ENCODE measurements around the gene CDH4. TPM values are rescaled to one million over a fixed set of nuclear protein-coding genes. Genes with fewer than 3 reads are reported as not detected.
"Not testable (repeated sequence)": the region's sequence is repeated elsewhere in the genome, so short reads cannot be mapped to it uniquely, and the experiment has no call there.

The CDH4 gene
- total and polyA plus RNA-seq, 2 of the 13 experiments (the other 11 are each of a cell fraction or from before 2014, with no cell fraction given): not detected

DNA sequence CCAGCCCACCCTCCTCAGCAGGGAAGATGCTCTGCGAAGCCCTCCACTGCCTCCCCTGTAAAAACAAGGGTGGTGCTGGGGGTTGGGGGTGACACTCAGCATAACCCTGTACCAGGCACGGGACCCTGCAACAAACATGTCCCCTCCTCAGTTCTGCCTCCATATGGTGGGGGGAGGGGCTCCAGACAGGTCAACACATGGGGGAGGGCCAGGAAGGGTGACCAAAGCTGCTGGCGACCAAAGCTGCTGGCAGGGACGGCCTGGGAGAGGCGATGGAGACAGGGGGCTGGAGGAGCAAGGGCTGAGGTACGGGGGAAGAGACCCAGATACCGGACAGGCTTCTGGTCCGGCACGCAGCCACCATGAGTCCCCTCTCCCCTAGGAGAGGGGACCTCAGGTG lies 690.5 kb downstream of the CDH4 start (continued):
- TF ChIP-seq HDAC1 (CRISPR knock-in tag; IDR thresholded peaks at IDR 0.05) (no peak), NFATC3 (CRISPR knock-in tag; IDR thresholded peaks at IDR 0.05) (no peak), GPBP1L1 (CRISPR knock-in tag; IDR thresholded peaks at IDR 0.05) (no peak), ZNF264 (CRISPR knock-in tag; IDR thresholded peaks at IDR 0.05) (no peak), ARHGAP35 (CRISPR knock-in tag; IDR thresholded peaks at IDR 0.05; ENCODE audit: borderline replicate concordance) (no peak)

DNA sequence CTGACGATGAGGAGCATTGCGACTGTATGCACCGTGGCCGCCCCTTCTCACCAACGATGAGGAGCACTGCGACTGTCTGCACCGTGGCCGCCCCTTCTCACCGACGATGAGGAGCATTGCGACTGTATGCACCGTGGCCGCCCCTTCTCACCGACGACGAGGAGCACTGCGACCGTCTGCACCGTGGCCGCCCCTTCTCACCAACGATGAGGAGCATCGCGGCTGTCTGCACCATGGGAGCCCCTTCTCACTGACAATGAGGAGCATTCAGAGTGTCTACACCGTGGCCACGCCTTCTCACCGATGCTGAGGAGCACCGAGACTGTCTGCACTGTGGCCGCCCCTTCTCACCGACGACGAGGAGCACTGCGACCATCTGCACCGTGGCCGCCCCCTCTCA lies 692.9 kb downstream of the CDH4 start:
- ATAC-seq; H3K4me1 ChIP-seq (ENCODE audit: insufficient read depth, low read length); intact Hi-C loops (cut with micrococcal nuclease; ENCODE audit: unreplicated experiment); H3K27ac ChIP-seq (ENCODE audit: extremely low read length, insufficient read depth, low read length); CTCF ChIA-PET (ENCODE audit: low intra/inter-chr PET ratio, low total read pairs); DNase-seq (ENCODE audit: low spot score); FAIRE-seq; POLR2A ChIA-PET; H2AFZ ChIP-seq (ENCODE audit: low read length); BruUV-seq (replicated peaks); H3K4me2 ChIP-seq (ENCODE audit: low read depth, low read length); H3K9ac ChIP-seq (ENCODE audit: insufficient read depth, low read depth, low read length); H3K9me3 ChIP-seq (ENCODE audit: low read length); H3K4me3 ChIP-seq (replicated peaks in 1 of 3; ENCODE audit: insufficient read depth in 1 of 3, low read depth in 2 of 3, low read length in 3 of 3); in situ Hi-C loops (cut with HindIII; ENCODE audit: extremely low pct_ligation_motif_present, low pct_unique_long_range_greater_than_20kb); H3K27me3 ChIP-seq (ENCODE audit: control insufficient read depth in 1 of 2, insufficient read depth in 2 of 2, low read length in 2 of 2); H3K79me2 ChIP-seq (ENCODE audit: insufficient read depth, low read length); H4K20me1 ChIP-seq (ENCODE audit: insufficient read depth, low read length); H3K36me3 ChIP-seq (replicated peaks in 1 of 2; ENCODE audit: control insufficient read depth in 1 of 2, insufficient read depth in 2 of 2, low read length in 2 of 2): not testable (repeated sequence)
- WGBS (ENCODE audit: low lambda C conversion rate): no CpG with 5 or more reads among the region's 34 CpGs

DNA sequence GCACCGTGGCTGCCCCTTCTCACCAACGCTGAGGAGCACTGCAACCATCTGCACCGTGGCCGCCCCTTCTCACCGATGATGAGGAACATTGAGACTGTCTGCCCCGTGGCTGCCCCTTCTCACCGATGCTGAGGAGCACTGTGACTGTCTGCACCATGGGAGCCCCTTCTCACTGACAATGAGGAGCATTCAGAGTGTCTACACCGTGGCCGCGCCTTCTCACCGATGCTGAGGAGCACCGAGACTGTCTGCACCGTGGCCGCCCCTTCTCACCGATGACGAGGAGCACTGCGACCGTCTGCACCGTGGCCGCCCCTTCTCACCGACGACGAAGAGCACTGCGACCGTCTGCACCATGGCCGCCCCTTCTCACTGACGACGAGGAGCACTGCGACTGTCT lies 693.4 kb downstream of the CDH4 start:
- H3K4me3 ChIP-seq (replicated peaks in 1 of 3; ENCODE audit: insufficient read depth in 1 of 3, low read depth in 2 of 3, low read length in 3 of 3); in situ Hi-C loops (cut with HindIII; ENCODE audit: extremely low pct_ligation_motif_present, low pct_unique_long_range_greater_than_20kb); CTCF ChIA-PET (ENCODE audit: low intra/inter-chr PET ratio, low total read pairs); ATAC-seq; intact Hi-C loops (cut with micrococcal nuclease; ENCODE audit: unreplicated experiment); H3K36me3 ChIP-seq (replicated peaks in 1 of 2; ENCODE audit: control insufficient read depth in 1 of 2, insufficient read depth in 2 of 2, low read length in 2 of 2); FAIRE-seq; H3K9ac ChIP-seq (ENCODE audit: insufficient read depth, low read depth, low read length); H3K27me3 ChIP-seq (ENCODE audit: control insufficient read depth in 1 of 2, insufficient read depth in 2 of 2, low read length in 2 of 2); H3K27ac ChIP-seq (ENCODE audit: extremely low read length, insufficient read depth, low read length); H4K20me1 ChIP-seq (ENCODE audit: insufficient read depth, low read length); H3K9me3 ChIP-seq (ENCODE audit: low read length); H2AFZ ChIP-seq (ENCODE audit: low read length); H3K79me2 ChIP-seq (ENCODE audit: insufficient read depth, low read length); POLR2A ChIA-PET; BruUV-seq (replicated peaks); DNase-seq (ENCODE audit: low spot score); H3K4me2 ChIP-seq (ENCODE audit: low read depth, low read length): not testable (repeated sequence)
- WGBS (ENCODE audit: low lambda C conversion rate): no CpG with 5 or more reads among the region's 29 CpGs
- H3K4me1 ChIP-seq (ENCODE audit: insufficient read depth, low read length): peaks cover 13% of the 10 kb centered on the region

- H4K20me1 ChIP-seq (ENCODE audit: insufficient read depth, low read length): peaks cover 14% of the 10 kb centered on the region; the same call in 1 of the 2 replicates
- 70% methylated on average over 27 of the region's 28 CpGs for WGBS (ENCODE audit: low lambda C conversion rate)
- H3K27ac ChIP-seq (ENCODE audit: extremely low read length, insufficient read depth, low read length); H3K79me2 ChIP-seq (ENCODE audit: insufficient read depth, low read length); ATAC-seq; CTCF ChIA-PET (ENCODE audit: low intra/inter-chr PET ratio, low total read pairs); intact Hi-C loops (cut with micrococcal nuclease; ENCODE audit: unreplicated experiment); H3K36me3 ChIP-seq (replicated peaks in 1 of 2; ENCODE audit: control insufficient read depth in 1 of 2, insufficient read depth in 2 of 2, low read length in 2 of 2); H2AFZ ChIP-seq (ENCODE audit: low read length); H3K9ac ChIP-seq (ENCODE audit: insufficient read depth, low read depth, low read length); H3K4me2 ChIP-seq (ENCODE audit: low read depth, low read length); POLR2A ChIA-PET; H3K4me3 ChIP-seq (replicated peaks in 1 of 3; ENCODE audit: insufficient read depth in 1 of 3, low read depth in 2 of 3, low read length in 3 of 3); BruUV-seq (replicated peaks); FAIRE-seq; DNase-seq (ENCODE audit: low spot score); H3K9me3 ChIP-seq (ENCODE audit: low read length); in situ Hi-C loops (cut with HindIII; ENCODE audit: extremely low pct_ligation_motif_present, low pct_unique_long_range_greater_than_20kb); H3K27me3 ChIP-seq (ENCODE audit: control insufficient read depth in 1 of 2, insufficient read depth in 2 of 2, low read length in 2 of 2): not testable (repeated sequence)
- H3K4me1 ChIP-seq (ENCODE audit: insufficient read depth, low read length): peaks cover 14% of the 10 kb centered on the region
Observed at GRCh38 chr20:61948056-61948455, 696.0 kb downstream of the CDH4 start.

Data from HepG2 (cell line).